ENCODE results near the gene OTUD1. TPM values are rescaled to one million over a fixed set of nuclear protein-coding genes. Genes with fewer than 3 reads are reported as not detected.

OTUD1 gene
- total RNA-seq, 1 experiment from 2014 or later, result 5.7 TPM

DNA sequence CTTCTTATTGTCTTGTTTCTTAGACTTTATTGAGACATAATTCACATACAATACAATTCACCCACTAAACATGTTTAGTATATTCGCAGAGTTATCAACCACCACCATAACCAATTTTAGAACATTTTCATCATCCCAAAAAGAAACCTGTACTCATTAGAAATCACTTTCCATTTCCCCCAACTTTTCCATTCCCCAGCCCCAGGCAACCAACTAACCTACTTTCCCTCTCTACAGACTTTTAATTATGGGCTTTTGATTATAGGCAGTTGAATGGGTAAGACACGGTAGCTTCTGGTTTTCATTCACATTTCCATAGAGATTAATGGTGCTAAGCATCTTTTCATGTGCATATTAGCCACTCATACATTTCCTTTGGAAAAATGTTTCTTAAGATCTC lies 24.2 kb upstream of the OTUD1 start:
- Histone ChIP-seq H3K36me3 (ENCODE audit: control insufficient read depth in 1 of 2, insufficient read depth in 2 of 2, low read length in 2 of 2) (no peaks in the 10 kb centered on the region), H3K4me3 (replicated peaks in 1 of 2; ENCODE audit: low read depth in 1 of 2, low read length in 2 of 2) (no peak overlapping the region), H3K9me2 (ENCODE audit: insufficient read depth) (no peaks in the 10 kb centered on the region), H3K9me3 (ENCODE audit: control insufficient read depth in 1 of 2, insufficient read depth in 1 of 2, low read depth in 1 of 2, low read length in 2 of 2) (no peaks in the 10 kb centered on the region), H3K27ac (ENCODE audit: low read depth, low read length) (no peak overlapping the region), H4K20me1 (ENCODE audit: insufficient read depth) (no peaks in the 10 kb centered on the region), H3K9ac (ENCODE audit: low read length) (no peak overlapping the region), H3K4me1 (ENCODE audit: control insufficient read depth in 1 of 2, insufficient read depth in 2 of 2, low read length in 2 of 2) (peaks cover 0 to 4% of the 10 kb centered on the region in 2 experiments; a peak in 1 of 4 replicates), H3K27me3 (ENCODE audit: insufficient read depth, low read length) (no peaks in the 10 kb centered on the region), H2AFZ (ENCODE audit: low read depth, low read length, poor library complexity, severe bottlenecking) (no peak overlapping the region), H3K4me2 (ENCODE audit: low read length) (no peak overlapping the region), H3K79me2 (ENCODE audit: insufficient read depth, low read length) (no peaks in the 10 kb centered on the region)
- ChIA-PET RAD21 (ENCODE audit: low non-redundant PET in 1 of 2, low total read pairs in 2 of 2, uncharacterized antibody in 2 of 2, unreplicated experiment in 2 of 2) (no interaction called here), CTCF (no interaction called here), POLR2A (no interaction called here)
- DNase-seq (ENCODE audit: low read depth, low spot score) (no peak), ATAC-seq (no peak)
- BruUV-seq (replicated peaks), result no TSS peak
- intact Hi-C loops (cut with micrococcal nuclease), result no loop called here
- TF ChIP-seq, protein P1, sequence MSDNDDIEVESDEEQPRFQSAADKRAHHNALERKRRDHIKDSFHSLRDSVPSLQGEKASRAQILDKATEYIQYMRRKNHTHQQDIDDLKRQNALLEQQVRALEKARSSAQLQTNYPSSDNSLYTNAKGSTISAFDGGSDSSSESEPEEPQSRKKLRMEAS (IDR thresholded peaks at IDR 0.05), result no peak
- no peak for TF ChIP-seq EGR1 (IDR thresholded peaks at IDR 0.05; ENCODE audit: low read depth)
- TF ChIP-seq ZFX (IDR thresholded peaks at IDR 0.05), result no peak
- TF ChIP-seq, protein P2, sequence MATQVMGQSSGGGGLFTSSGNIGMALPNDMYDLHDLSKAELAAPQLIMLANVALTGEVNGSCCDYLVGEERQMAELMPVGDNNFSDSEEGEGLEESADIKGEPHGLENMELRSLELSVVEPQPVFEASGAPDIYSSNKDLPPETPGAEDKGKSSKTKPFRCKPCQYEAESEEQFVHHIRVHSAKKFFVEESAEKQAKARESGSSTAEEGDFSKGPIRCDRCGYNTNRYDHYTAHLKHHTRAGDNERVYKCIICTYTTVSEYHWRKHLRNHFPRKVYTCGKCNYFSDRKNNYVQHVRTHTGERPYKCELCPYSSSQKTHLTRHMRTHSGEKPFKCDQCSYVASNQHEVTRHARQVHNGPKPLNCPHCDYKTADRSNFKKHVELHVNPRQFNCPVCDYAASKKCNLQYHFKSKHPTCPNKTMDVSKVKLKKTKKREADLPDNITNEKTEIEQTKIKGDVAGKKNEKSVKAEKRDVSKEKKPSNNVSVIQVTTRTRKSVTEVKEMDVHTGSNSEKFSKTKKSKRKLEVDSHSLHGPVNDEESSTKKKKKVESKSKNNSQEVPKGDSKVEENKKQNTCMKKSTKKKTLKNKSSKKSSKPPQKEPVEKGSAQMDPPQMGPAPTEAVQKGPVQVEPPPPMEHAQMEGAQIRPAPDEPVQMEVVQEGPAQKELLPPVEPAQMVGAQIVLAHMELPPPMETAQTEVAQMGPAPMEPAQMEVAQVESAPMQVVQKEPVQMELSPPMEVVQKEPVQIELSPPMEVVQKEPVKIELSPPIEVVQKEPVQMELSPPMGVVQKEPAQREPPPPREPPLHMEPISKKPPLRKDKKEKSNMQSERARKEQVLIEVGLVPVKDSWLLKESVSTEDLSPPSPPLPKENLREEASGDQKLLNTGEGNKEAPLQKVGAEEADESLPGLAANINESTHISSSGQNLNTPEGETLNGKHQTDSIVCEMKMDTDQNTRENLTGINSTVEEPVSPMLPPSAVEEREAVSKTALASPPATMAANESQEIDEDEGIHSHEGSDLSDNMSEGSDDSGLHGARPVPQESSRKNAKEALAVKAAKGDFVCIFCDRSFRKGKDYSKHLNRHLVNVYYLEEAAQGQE (IDR thresholded peaks at IDR 0.05; ENCODE audit: low read depth), result no peak
- TF ChIP-seq JUND (IDR thresholded peaks at IDR 0.05), result no peak
- no peak for TF ChIP-seq RAD21 (IDR thresholded peaks at IDR 0.05; ENCODE audit: low read depth)
- no peak for TF ChIP-seq SP1 (IDR thresholded peaks at IDR 0.05; ENCODE audit: low read depth)
- TF ChIP-seq, protein P3, sequence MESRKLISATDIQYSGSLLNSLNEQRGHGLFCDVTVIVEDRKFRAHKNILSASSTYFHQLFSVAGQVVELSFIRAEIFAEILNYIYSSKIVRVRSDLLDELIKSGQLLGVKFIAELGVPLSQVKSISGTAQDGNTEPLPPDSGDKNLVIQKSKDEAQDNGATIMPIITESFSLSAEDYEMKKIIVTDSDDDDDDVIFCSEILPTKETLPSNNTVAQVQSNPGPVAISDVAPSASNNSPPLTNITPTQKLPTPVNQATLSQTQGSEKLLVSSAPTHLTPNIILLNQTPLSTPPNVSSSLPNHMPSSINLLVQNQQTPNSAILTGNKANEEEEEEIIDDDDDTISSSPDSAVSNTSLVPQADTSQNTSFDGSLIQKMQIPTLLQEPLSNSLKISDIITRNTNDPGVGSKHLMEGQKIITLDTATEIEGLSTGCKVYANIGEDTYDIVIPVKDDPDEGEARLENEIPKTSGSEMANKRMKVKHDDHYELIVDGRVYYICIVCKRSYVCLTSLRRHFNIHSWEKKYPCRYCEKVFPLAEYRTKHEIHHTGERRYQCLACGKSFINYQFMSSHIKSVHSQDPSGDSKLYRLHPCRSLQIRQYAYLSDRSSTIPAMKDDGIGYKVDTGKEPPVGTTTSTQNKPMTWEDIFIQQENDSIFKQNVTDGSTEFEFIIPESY (IDR thresholded peaks at IDR 0.05; ENCODE audit: extremely low read depth, insufficient replicate concordance, low read length), result no peak
- no peak for TF ChIP-seq EZH2 (IDR thresholded peaks at IDR 0.05)
- TF ChIP-seq POLR2AphosphoS5 (IDR thresholded peaks at IDR 0.05; ENCODE audit: low read depth, low read length), result no peak
- no peak for TF ChIP-seq YY1 (IDR thresholded peaks at IDR 0.05; ENCODE audit: extremely low read depth, insufficient replicate concordance, low read depth, low read length)
- no peak for TF ChIP-seq ZNF274 (IDR thresholded peaks at IDR 0.05; ENCODE audit: low read depth, low read length)
- TF ChIP-seq CTCF (IDR thresholded peaks at IDR 0.05 in 2 of 3, conservative IDR thresholded peaks at IDR 0.05 in 1 of 3; ENCODE audit: borderline replicate concordance in 1 of 3, insufficient read depth in 1 of 3, low read depth in 2 of 3, low read length in 2 of 3), result no peak
- TF ChIP-seq CEBPB (IDR thresholded peaks at IDR 0.05; ENCODE audit: low read depth), result no peak
- TF ChIP-seq EZH2phosphoT487 (IDR thresholded peaks at IDR 0.05; ENCODE audit: borderline replicate concordance), result no peak
- no peak for TF ChIP-seq ELF1 (IDR thresholded peaks at IDR 0.05; ENCODE audit: borderline replicate concordance, low read depth)
- no peak for TF ChIP-seq TCF7L2 (IDR thresholded peaks at IDR 0.05; ENCODE audit: borderline replicate concordance, extremely low read depth, insufficient read depth, insufficient read length)
- no peak for TF ChIP-seq SRF (IDR thresholded peaks at IDR 0.05; ENCODE audit: low read depth)
- no peak for TF ChIP-seq SIN3A (IDR thresholded peaks at IDR 0.05; ENCODE audit: low read depth)
